ENCODE results near the gene PRG2. TPM values are rescaled to one million over a fixed set of nuclear protein-coding genes. Genes with fewer than 3 reads are reported as not detected.
"Not testable (repeated sequence)": the region's sequence is repeated elsewhere in the genome, so short reads cannot be mapped to it uniquely, and the experiment has no call there.

The PRG2 gene
- total RNA-seq, 1 donor: 5.4 TPM

DNA sequence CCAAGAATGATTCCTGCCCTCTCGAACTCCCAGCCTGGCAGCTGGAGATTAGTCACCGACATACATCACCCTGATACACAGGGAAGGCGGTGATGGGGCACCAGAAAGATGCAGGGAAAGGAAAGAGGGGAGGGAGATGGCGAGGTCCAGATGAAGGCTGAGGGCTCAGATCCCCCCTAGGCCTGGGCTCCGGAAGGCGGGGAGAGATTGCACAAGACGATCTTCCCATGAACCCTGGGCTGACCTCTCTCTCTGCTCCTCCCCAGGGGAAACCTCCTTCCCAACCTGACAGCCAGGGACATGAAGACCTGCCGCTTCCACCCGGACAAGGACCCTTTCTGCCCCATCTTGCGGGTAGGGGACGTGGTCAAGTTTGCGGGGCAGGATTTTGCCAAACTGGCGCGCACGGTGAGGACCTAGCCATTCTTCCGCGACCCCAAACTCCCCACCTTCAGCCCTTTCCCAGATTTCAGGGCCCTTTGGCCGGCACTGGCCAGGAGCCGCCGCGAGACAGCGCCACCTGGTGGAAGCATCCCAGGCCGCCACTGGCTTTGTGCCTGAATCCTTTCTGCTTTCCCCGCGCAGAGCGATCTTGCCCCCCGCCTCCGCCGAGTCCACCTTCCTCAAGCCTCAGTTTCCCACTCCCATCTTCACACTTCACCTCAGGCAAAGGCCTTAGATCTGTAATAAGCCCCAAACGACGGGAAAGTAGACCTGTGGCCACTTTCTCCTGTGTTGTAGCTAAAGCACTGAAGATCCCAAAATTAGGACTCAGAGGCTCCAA, 40.8 kb downstream of the PRG2 start:
- DNase-seq (ENCODE audit: low read depth in 2 of 3, low spot score in 2 of 3): peak in 2 of 3 donors; percentile 38 to 41

DNA sequence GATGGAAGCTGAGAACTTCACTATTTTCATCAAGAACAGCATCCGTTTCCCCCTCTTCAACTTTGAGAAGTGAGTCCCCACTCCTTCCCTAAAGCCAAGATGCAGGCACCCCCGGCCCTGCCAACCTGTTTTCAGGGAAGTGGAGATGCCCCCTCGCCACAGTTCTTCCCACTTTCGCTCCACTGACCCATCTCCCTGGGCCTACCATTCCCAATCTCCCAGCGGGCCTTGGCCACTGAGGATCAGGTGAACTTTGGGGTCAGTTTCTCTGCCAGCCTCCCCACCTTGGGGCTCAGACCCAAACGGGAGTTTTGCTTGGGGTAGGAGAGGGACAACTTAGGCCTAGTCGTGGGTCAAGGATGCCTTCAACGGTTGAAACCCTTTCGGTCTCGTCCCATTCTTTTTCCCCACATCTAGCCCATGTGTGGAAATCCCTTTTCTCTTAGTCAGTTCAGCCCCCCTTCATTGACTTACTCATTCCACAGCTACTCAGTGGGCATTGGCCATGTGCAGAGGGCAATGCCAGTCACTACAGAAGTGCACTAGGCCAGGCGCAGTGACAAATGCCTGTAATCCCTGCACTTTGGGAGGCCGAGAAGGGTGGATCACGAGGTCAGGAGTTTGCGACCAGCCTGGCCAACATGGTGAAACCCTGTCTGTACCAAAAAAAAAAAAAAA, 41.7 kb downstream of the PRG2 start:
- DNase-seq (ENCODE audit: low read depth in 2 of 3, low spot score in 2 of 3): no peak

DNA sequence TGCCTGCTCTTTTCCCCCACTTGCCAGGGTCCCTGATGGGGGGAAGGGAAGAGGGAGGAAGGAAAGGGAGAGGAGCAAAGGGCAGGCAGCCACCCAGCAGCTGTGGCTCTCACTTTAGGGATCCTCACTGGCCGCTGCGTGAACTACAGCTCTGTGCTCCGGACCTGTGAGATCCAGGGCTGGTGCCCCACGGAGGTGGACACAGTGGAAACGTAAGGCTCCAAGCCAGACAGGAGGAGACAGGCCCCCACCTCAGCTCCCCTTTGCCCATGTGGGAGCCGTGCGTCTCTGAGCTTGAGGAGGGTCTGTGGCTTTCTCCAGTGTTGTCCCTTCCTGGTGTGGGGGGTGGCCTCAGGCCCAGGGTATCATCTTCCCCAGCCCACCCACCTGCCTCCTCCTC, 42.4 kb downstream of the PRG2 start:
- DNase-seq (ENCODE audit: low read depth in 2 of 3, low spot score in 2 of 3): no peak

DNA sequence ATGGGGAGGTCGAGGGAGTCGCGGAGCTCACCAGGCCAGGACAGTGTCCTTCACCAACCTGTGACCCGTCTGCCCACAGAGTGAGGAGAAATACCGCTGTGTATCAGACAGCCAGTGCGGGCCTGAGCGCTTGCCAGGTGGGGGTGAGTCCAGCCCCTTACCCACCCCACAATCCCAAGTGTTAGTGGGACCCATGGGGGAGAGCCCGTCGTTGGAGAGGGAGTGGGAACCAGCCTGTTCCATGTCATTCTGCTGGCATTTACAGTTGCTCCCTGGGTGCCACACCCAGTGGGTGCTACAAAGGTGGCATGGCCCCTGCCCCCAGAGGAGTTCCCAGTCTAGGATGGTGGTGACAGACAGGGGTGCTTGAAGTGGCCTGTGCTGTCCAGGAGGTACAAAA, 43.1 kb downstream of the PRG2 start:
- no peak for DNase-seq (ENCODE audit: low read depth in 2 of 3, low spot score in 2 of 3)

DNA sequence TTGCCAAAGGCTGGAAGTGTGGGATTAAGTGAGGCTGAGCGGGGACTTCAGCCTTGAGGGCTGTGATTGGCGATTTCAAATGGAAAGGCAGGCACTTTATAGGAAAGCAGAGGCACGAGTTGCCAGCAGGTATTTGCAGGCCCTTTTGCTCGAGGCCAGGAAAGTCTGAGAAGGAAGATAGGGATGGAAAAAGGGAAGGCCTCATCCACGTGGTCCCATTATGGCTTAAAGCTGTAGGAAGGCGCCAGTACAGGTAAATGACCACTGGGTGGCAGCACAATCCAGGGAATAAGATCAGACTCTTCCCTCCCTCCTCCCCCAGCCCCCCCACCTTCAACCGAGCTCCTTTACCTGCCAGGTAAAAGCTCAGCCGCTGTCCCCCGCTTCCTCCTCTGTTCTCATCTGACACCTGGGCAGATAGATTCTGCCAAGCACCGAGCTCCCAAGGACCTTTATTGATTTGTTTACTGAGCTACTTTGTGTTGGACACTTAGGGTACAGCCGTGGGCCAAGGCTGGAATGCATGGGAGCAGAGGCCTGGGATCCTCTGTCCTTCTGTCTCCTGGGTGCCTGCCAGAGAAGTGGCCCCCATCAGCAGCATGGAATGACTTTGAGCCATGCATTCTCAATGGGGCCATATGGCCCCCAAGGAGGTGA, 44.8 kb downstream of the PRG2 start:
- DNase-seq (ENCODE audit: low read depth in 2 of 3, low spot score in 2 of 3): peak; percentile 44 to 76 (median 54)

DNA sequence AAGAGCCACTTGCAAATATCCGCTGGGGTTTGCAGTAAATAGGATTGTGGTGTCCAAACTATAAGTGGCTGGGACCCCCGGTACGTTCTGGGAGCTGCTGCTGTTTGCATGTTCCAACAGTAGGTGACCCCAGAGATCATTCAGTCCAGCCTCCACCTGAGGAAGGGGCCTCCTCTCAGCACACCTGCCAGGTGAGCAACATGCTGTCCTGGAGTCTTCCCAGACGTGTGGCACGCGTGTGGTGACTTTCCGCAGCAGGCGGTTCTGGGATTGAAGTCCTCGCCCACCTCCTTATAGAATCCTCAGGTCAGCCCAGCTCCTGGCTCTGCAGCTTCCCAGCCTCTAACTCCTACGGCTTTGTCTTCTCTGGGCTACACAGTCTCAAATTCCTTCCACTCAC, 45.6 kb downstream of the PRG2 start:
- no peak for DNase-seq (ENCODE audit: low read depth in 2 of 3, low spot score in 2 of 3)

DNA sequence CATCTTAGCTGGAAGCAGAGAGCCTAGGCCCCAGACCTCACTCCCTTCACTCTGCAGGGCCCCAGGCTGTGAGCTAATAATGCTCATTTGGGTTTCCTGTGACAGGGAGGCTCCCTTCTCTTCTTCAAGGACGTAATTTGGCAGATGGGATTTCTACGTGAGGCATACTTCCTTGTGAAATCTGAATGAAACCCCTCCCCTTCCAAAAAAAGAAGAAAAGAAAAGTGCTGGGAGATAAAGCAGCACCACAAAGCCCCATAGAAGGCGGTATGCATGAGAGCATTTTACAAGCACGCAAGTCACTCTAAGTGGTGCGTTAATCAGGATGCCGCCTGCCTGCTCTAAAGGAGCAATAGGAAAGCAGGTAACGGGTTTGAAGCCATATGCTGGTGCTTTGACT, 46.6 kb downstream of the PRG2 start:
- no peak for DNase-seq (ENCODE audit: low read depth in 2 of 3, low spot score in 2 of 3)

DNA sequence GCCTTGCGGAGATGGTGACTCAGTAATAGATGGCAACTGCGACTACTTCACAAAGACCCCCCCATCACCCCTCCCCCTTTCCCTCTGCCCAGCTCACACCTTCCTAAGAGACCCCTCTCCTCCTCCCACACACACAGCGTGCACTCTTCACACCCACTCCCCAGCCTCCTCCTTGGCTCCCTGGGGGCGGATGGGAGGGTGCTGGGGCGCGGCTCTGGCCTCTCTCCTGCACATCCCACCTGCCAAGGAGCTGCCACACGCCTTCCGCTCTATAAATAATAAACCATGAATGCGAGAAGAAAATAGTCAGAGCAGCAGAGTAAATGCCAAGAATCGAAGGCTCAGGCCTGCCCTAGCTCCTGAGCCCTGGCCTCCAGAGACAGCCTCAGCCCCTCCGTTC, 47.7 kb downstream of the PRG2 start:
- DNase-seq (ENCODE audit: low read depth in 2 of 3, low spot score in 2 of 3): no peak

DNA sequence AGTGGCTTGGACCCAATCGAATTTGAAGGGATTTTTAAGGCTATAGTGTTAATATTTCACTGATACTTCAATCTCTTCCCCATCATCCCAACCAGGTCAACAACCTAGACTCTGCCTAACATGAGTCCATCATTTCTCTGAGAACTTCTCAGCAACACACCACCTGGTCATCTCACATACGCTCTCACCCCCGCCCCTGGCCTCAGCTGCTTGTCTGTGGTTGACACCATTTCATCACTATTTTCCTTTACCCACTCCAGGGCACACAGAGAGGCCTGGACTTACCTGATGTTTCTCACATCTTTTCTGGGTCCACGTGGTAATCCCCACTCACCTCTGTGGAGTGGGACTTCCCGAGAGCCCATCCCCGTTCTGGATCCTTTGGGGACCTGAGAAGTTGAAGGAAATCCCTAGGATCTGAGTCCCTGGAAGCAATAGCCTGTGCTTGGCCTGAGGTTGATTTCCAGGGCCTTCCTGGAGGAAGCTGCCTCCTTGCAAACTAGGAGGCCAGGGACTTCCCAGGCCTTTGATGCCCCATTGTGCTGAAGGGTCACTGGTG, 49.1 kb downstream of the PRG2 start:
- no peak for DNase-seq (ENCODE audit: low read depth in 2 of 3, low spot score in 2 of 3)

DNA sequence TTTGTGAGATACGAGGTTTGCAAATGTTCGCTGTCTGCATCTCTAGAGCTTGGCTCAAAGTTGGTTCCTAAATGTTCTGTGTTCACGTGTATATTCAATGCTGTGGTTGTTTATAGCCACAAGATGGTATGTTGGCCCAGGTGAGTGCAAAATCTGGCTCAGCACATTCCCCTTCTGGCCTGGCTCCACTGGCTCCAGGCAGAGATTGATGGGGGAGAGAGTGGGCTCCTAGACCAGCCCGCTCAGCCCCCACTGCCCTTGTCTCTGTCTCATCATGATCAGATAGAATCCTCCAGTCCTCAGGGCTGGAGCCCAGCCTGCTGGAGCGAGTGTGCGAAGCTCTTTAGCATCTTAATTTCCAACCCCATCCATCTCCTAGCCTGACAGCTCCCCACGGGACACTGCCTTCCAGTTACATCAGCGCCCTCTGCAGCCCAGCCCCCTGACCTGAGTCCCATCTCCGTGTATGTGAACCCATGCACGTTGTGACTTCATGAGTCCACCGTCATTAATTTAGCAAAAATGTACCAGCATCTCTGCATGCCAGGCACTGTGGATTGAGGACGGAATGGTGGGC, 50.3 kb downstream of the PRG2 start:
- DNase-seq (ENCODE audit: low read depth in 2 of 3, low spot score in 2 of 3): no peak

DNA sequence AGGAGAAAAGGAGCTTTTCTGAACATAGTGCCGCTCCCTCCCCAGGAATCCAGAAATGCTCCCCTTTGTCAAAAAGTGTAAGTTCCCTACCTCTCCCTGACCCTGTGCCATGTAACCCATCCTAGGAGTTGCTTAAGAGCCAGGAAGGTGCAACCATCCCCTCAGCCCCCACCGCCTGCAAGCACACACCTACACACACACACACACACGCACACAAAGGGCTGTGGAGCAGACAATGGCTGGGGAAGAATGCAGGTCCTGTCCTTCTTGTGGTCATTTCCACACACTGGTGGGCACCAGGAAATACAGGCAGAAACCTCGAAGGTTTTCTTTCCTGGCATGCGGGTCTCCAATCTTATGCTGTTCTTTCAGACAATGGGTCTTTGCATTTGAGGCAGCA, 51.1 kb downstream of the PRG2 start:
- no peak for DNase-seq (ENCODE audit: low read depth in 2 of 3, low spot score in 2 of 3)

DNA sequence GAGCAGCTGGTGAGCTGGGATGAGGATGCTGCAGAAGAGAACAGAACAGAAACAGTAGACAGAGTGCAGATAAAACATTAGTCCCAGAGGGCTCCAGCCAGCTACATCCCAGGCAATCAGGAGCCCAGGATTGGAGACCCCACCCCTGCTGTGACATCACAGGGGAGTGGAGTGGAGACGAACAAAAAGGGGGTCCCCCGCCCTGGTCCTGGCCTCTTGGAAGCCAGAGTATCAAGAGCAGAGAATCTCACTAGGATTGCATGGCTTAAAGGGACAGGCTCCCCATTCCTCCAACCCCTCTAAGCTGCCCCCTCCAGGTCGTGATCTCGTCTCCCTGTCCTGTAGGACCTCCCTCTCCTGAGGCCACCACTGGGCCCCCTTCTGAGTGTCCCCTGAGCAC, 52.3 kb downstream of the PRG2 start, which contains the start of gene P2RX3:
TSS of gene P2RX3 (plus strand) at position 211 of the 400 bp plus-strand sequence. CDS start 199 bp downstream, outside the sequence.
- DNase-seq (ENCODE audit: low read depth in 2 of 3, low spot score in 2 of 3): no peak

DNA sequence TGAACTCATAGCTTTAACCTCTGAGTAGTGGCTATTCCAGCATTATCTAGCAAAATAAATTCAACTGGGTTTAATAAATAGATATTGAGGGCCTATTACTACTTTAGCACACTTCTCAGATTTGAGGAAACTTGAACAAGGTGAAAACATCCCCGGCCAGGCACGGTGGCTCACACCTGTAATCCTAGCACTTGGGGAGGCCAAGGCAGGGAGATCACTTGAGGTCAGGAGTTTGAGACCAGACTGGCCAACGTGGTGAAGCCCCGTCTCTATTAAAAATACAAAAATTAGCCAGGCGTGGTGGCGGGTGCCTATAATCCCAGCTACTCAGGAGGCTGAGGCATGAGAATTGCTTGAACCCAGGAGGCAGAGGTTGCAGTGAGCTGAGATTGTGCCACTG, 53.6 kb downstream of the PRG2 start:
- not testable (repeated sequence) for DNase-seq (ENCODE audit: low read depth in 2 of 3, low spot score in 2 of 3)

Other genes with a start within 250 kb of the PRG2 start
- gene LRRC55, start 208.7 kb downstream of the PRG2 start, total RNA-seq: under 0.01 TPM
- gene APLNR, start 153.4 kb downstream of the PRG2 start, total RNA-seq: under 0.01 TPM
- 7.0 TPM for gene TNKS1BP1, start 65.7 kb downstream of the PRG2 start, total RNA-seq
- gene SSRP1, start 54.8 kb downstream of the PRG2 start, total RNA-seq: 89.9 TPM
- gene P2RX3, start 52.3 kb downstream of the PRG2 start, total RNA-seq: not detected
- gene PRG3, start 9.5 kb downstream of the PRG2 start, total RNA-seq: not detected
- gene SLC43A3, start 36.5 kb upstream of the PRG2 start, total RNA-seq: 93.7 TPM
- 0.27 TPM for gene RTN4RL2, start 69.9 kb upstream of the PRG2 start, total RNA-seq
- 81.6 TPM for gene SLC43A1, start 125.1 kb upstream of the PRG2 start, total RNA-seq
- 29.4 TPM for gene TIMM10, start 140.1 kb upstream of the PRG2 start, total RNA-seq
- not detected for gene SMTNL1, start 146.9 kb upstream of the PRG2 start, total RNA-seq
- 215 TPM for gene UBE2L6, start 177.0 kb upstream of the PRG2 start, total RNA-seq
- 49.8 TPM for gene SERPING1, start 207.0 kb upstream of the PRG2 start, total RNA-seq